Stomach (tissue), 4 donors: ENCODE data around the gene PXYLP1.

Experiments
- CTCF ChIP-seq, 7 experiments: fragments of 450-650 bp in 4 of 7; fragments of 200-600 bp in 3 of 7; sonication (generic) in 3 of 7; IDR thresholded peaks; one replicate each; pipeline ENCODE4 v1.5.1; 2016 to 2019; ENCODE audit warnings: antibody characterized with exemption in 7 of 7, control low read depth in 2 of 7, mild to moderate bottlenecking in 1 of 7
- EP300 ChIP-seq: sonication (generic); formaldehyde crosslinking; IDR thresholded peaks from one replicate; pipeline ENCODE4 v1.6.1; 2017; ENCODE audit warnings: antibody characterized with exemption
- POLR2A ChIP-seq, 4 donors: fragments of 450-650 bp; IDR thresholded peaks; one replicate each; pipeline ENCODE4 v1.6.1; 2016; ENCODE audit warnings: antibody characterized with exemption in 4 of 4, control low read depth in 2 of 4, mild to moderate bottlenecking in 1 of 4, moderate library complexity in 1 of 4
- POLR2AphosphoS5 ChIP-seq, 3 donors: sonication (generic); formaldehyde crosslinking; IDR thresholded peaks; one replicate each; pipeline ENCODE4 v1.6.1; 2016; ENCODE audit warnings: antibody characterized with exemption in 3 of 3

- TF ChIP-seq CTCF (IDR thresholded peaks at IDR 0.05): no peak
- no peak for TF ChIP-seq EP300
- no peak for TF ChIP-seq POLR2A (IDR thresholded peaks at IDR 0.05)
- no peak for TF ChIP-seq POLR2AphosphoS5 (IDR thresholded peaks at IDR 0.05)
Measured at GRCh38 chr3:141286856-141287255, 55.2 kb downstream of the PXYLP1 start.
